Mammary epithelial cell (primary cell): ENCODE results near the gene VPS4A.

ENCODE experiments used
- EZH2 ChIP-seq: IDR thresholded peaks from 2 replicates; pipeline ENCODE4 v1.6.1; 2012; ENCODE audit warnings: low read length, inconsistent platforms, borderline replicate concordance
- TF ChIP-seq, protein P1 (sequence below), 2 donors: IDR thresholded peaks in 1 of 2; conservative IDR thresholded peaks in 1 of 2; 2 replicates each; pipeline ENCODE4 v1.5.1; 2011 to 2012; ENCODE audit warnings: inconsistent platforms in 2 of 2, low read length in 2 of 2, mild to moderate bottlenecking in 2 of 2, control low read depth in 1 of 2, low read depth in 1 of 2; ENCODE audit not compliant: insufficient read depth in 1 of 2; ENCODE audit errors: extremely low read depth in 1 of 2

DNA sequence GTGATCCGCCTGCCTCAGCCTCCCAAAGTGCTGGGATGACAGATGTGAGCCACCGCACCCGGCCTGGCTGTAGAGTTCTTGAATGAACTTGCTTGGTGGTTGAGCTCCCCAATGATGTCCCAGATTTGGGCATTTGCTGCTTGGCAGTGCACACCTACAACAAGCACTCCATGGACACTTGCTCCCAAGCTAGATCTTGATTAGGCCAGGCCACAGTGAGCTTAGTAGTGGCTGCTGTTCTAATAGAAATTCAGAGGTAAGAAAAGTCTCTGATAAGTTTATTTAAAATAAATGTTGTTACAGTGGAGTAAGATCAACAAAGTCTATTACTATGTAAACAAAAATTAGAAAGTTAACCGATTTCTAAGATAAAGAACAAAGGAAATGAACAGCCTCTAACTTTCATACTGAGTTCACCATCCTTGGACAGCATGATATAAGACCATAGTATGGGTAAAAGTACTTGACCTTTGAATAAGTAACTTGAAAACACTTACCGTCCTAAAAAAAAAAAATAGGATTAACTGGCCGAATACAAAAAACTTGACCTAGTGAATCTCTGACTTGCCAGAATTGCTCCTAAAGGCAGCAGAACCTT lies 39.5 kb downstream of the VPS4A start:
- no peak for TF ChIP-seq EZH2
- TF ChIP-seq, protein P1, sequence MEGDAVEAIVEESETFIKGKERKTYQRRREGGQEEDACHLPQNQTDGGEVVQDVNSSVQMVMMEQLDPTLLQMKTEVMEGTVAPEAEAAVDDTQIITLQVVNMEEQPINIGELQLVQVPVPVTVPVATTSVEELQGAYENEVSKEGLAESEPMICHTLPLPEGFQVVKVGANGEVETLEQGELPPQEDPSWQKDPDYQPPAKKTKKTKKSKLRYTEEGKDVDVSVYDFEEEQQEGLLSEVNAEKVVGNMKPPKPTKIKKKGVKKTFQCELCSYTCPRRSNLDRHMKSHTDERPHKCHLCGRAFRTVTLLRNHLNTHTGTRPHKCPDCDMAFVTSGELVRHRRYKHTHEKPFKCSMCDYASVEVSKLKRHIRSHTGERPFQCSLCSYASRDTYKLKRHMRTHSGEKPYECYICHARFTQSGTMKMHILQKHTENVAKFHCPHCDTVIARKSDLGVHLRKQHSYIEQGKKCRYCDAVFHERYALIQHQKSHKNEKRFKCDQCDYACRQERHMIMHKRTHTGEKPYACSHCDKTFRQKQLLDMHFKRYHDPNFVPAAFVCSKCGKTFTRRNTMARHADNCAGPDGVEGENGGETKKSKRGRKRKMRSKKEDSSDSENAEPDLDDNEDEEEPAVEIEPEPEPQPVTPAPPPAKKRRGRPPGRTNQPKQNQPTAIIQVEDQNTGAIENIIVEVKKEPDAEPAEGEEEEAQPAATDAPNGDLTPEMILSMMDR (conservative IDR thresholded peaks at IDR 0.05 in 1 of 2, IDR thresholded peaks at IDR 0.05 in 1 of 2; ENCODE audit: extremely low read depth in 1 of 2, insufficient read depth in 1 of 2, low read depth in 1 of 2, low read length in 2 of 2), result no peak
